Mesendoderm (in vitro differentiated cells): ENCODE measurements around the gene CEACAM19.
A peak's percentile ranks its signal among the peaks of the same experiment; 100 is the strongest.

Experiments
- DNase-seq: peaks from one replicate; pipeline ENCODE4 v3.0.0; 2013
- H2AK5ac ChIP-seq: 2 replicates; pipeline ENCODE4 v1.6.1; 2013; ENCODE audit warnings: low read length, inconsistent platforms
- H2BK120ac ChIP-seq: 2 replicates; pipeline ENCODE4 v1.6.1; 2013; ENCODE audit warnings: low read depth, mild to moderate bottlenecking, low read length, moderate library complexity, mixed read lengths
- H2BK15ac ChIP-seq: replicated peaks from 2 replicates; pipeline ENCODE4 v1.6.1; 2013; ENCODE audit warnings: low read depth, mild to moderate bottlenecking, moderate library complexity
- H2BK5ac ChIP-seq: 2 replicates; pipeline ENCODE4 v1.6.1; 2013; ENCODE audit warnings: low read length, inconsistent platforms
- H3K18ac ChIP-seq: 2 replicates; pipeline ENCODE4 v1.6.1; 2013; ENCODE audit warnings: mild to moderate bottlenecking, low read length, mixed read lengths
- H3K23ac ChIP-seq: one replicate; pipeline ENCODE4 v1.6.1; 2013; ENCODE audit warnings: low read length
- H3K27ac ChIP-seq: 2 replicates; pipeline ENCODE4 v1.5.1; 2013; ENCODE audit warnings: low read depth, mild to moderate bottlenecking, inconsistent platforms, low read length, moderate library complexity
- H3K27me3 ChIP-seq: 2 replicates; pipeline ENCODE4 v1.6.1; 2013; ENCODE audit warnings: low read length, control low read depth, mild to moderate bottlenecking, inconsistent platforms; ENCODE audit not compliant: insufficient read depth, poor library complexity
- H3K36me3 ChIP-seq: 2 replicates; pipeline ENCODE4 v1.6.1; 2013; ENCODE audit warnings: low read length, inconsistent platforms; ENCODE audit not compliant: control insufficient read depth, insufficient read depth
- H3K4ac ChIP-seq: one replicate; pipeline ENCODE4 v1.6.1; 2013; ENCODE audit warnings: low read depth, mild to moderate bottlenecking, low read length, moderate library complexity
- H3K4me1 ChIP-seq: 2 replicates; pipeline ENCODE4 v1.6.1; 2013; ENCODE audit warnings: low read depth, low read length, inconsistent platforms; ENCODE audit not compliant: control insufficient read depth
- H3K4me2 ChIP-seq: 2 replicates; pipeline ENCODE4 v1.6.1; 2013; ENCODE audit warnings: low read length
- H3K4me3 ChIP-seq: 2 replicates; pipeline ENCODE4 v1.5.1; 2013; ENCODE audit warnings: mild to moderate bottlenecking, low read length
- H3K56ac ChIP-seq: one replicate; pipeline ENCODE4 v1.6.1; 2013; ENCODE audit warnings: low read length
- H3K79me1 ChIP-seq: 2 replicates; pipeline ENCODE4 v1.6.1; 2013; ENCODE audit warnings: low read length, inconsistent platforms
- H3K79me2 ChIP-seq: 2 replicates; pipeline ENCODE4 v1.6.1; 2013; ENCODE audit warnings: mild to moderate bottlenecking, low read length; ENCODE audit not compliant: control insufficient read depth, insufficient read depth
- H3K9ac ChIP-seq: 2 replicates; pipeline ENCODE4 v1.6.1; 2013; ENCODE audit warnings: low read length, inconsistent platforms
- H4K5ac ChIP-seq: one replicate; pipeline ENCODE4 v1.6.1; 2013; ENCODE audit warnings: low read length
- H4K8ac ChIP-seq: one replicate; pipeline ENCODE4 v1.6.1; 2013; ENCODE audit warnings: low read depth, mild to moderate bottlenecking, control low read depth, low read length, moderate library complexity
- WGBS: extraction: QIAGEN DNeasy Blood & Tissue Kit; methylation state at CpG from one replicate; pipeline ENCODE4 v1.1.7; 2013; ENCODE audit warnings: low lambda C conversion rate, missing lambda C conversion rate; ENCODE audit not compliant: insufficient coverage; ENCODE audit errors: extremely low coverage; 5-methylcytosine and 5-hydroxymethylcytosine counted together

Gene CEACAM19

DNA sequence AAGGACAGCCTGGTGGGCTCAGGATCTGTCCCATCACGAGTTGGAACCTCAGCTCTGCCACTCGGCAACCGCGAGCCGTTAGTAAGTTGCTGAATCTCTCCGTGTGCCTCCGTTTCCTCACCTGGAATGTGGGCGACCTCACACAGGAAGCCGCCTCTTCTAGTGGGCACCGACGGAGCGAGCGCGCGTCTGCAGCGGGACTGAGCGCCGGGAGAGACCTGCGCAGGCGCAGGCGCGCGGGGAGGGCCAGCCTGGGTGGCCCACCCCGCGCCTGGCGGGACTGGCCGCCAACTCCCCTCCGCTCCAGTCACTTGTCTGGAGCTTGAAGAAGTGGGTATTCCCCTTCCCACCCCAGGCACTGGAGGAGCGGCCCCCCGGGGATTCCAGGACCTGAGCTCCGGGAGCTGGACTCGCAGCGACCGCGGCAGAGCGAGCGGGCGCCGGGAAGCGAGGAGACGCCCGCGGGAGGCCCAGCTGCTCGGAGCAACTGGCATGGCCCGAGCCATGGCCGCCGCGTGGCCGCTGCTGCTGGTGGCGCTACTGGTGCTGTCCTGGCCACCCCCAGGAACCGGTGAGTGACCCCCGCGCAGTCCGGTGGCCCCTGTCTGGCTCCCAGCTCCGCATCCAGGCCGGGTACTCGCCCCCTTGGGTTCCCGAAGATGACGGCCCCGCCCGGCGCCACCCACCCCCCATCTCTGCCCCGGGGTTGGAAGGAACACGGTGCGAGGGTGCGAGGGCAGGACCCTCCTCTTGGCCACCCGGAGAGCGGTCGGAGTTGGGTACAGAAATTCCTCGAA, 27.5 kb upstream of the CEACAM19 start, which contains the start of gene PVR:
Gene PVR, plus strand, starts transcription at position 306 of the 797 bp plus-strand sequence. Its CDS starts 187 bp downstream, at position 493.
- no CpG with 5 or more reads among the region's 70 CpGs for WGBS
- Histone ChIP-seq H2BK15ac (no peak within 1 kb of the TSS), H4K5ac (peak within 1 kb of the TSS; percentile 0), H3K79me1 (peaks cover 7% of the 10 kb centered on the region), H2BK5ac (no peak within 1 kb of the TSS), H3K27ac (peak within 1 kb of the TSS; percentile 25), H3K79me2 (peaks cover 8% of the 10 kb centered on the region), H4K8ac (peak within 1 kb of the TSS; percentile 30), H2BK120ac (peak within 1 kb of the TSS; percentile 20), H3K56ac (peak within 1 kb of the TSS; percentile 91), H3K4me1 (no peaks in the 10 kb centered on the region), H3K4me2 (peak within 1 kb of the TSS; percentile 95), H3K4ac (peak within 1 kb of the TSS; percentile 75), H3K4me3 (peak within 1 kb of the TSS; percentile 85), H3K18ac (peak within 1 kb of the TSS; percentile 93), H3K27me3 (no peaks in the 10 kb centered on the region), H3K23ac (peak within 1 kb of the TSS; percentile 74), H2AK5ac (no peak within 1 kb of the TSS), H3K9ac (peak within 1 kb of the TSS; percentile 88), H3K36me3 (peaks cover under 1% of the 10 kb centered on the region)
- DNase-seq, result peak; percentile 79

DNA sequence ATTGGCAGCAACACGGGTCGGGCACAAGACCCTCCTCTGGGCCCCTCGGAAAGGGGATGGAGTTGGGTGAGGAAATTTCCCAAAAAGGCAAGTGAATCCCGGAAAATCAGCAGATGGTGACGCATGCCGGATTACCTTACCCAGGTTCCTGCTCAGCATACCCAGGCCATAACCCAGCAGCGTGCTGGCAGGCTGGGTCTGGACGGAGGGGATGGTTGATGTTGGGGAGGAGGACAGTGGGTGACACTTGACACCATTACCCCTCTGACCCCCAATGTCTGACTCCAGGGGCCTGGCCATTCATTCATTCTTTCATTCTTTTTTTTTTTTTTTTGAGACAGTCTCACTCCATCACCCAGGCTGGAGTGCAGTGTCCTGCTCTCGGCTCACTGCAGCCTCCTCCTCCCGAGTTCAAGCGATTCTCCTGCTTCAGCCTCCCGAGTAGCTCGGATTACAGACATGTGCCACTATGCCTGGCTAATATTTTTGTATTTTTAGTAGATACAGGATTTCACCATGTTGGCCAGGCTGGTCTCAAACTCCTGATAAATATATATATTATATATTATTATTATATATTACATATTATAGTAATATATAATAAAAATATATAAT, 26.8 kb upstream of the CEACAM19 start:
- no peak overlapping the region for H2BK5ac ChIP-seq
- peak overlapping the region; percentile 75 for H3K4ac ChIP-seq
- peak overlapping the region; percentile 20 for H2BK120ac ChIP-seq
- peak; percentile 87 for DNase-seq
- no peak overlapping the region for H4K5ac ChIP-seq
- H3K79me1 ChIP-seq, result peaks cover 7% of the 10 kb centered on the region
- peaks cover 8% of the 10 kb centered on the region for H3K79me2 ChIP-seq
- H3K18ac ChIP-seq, result peak overlapping the region; percentile 93
- peak overlapping the region; percentile 30 for H4K8ac ChIP-seq
- H3K56ac ChIP-seq, result peak overlapping the region; percentile 90
- no peak overlapping the region for H3K23ac ChIP-seq
- no peaks in the 10 kb centered on the region for H3K4me1 ChIP-seq
- H3K27me3 ChIP-seq, result no peaks in the 10 kb centered on the region
- no CpG with 5 or more reads among the region's 13 CpGs for WGBS
- peaks cover 2% of the 10 kb centered on the region for H3K36me3 ChIP-seq
- H2AK5ac ChIP-seq, result no peak overlapping the region
- peak overlapping the region; percentile 85 for H3K4me3 ChIP-seq
- H3K4me2 ChIP-seq, result peak overlapping the region; percentile 95
- peak overlapping the region; percentile 25 for H3K27ac ChIP-seq
- peak overlapping the region; percentile 88 for H3K9ac ChIP-seq
- no peak overlapping the region for H2BK15ac ChIP-seq

DNA sequence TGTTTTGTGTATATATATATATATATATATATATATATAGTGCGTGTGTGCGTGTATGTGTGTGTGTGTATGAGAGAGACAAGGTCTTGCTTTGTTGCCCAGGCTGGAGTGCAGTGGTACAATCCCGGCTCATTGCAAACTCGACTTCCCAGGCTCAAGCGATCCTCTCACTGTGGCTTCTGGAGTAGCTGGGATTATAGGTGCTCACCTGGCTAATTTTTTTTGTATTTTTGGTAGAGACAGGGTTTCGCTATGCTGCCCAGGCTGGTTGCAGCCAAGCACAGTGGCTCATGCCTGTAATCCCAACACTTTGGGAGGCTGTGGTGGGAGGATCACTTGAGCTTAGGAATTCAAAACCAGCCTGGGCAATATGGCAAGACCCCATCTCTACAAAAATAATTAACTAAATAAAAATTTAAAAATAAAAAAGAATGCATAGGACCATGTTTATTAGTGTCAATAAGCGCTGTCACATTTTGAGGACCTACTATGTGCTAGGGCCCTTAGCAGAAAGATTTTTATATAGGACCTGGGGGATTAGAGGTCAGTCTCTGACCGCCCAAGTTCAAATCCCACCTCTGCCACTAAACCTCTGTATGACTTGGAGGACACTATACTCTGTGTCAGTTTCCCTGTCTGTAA, 25.8 kb upstream of the CEACAM19 start:
- H2BK120ac ChIP-seq, result no peak overlapping the region
- H3K4me1 ChIP-seq, result no peaks in the 10 kb centered on the region
- no peak for DNase-seq
- H4K8ac ChIP-seq, result no peak overlapping the region
- H2BK15ac ChIP-seq, result no peak overlapping the region
- no peak overlapping the region for H3K4ac ChIP-seq
- H3K56ac ChIP-seq, result no peak overlapping the region
- no peak overlapping the region for H3K27ac ChIP-seq
- no peak overlapping the region for H3K9ac ChIP-seq
- no peak overlapping the region for H3K4me2 ChIP-seq
- H3K27me3 ChIP-seq, result no peaks in the 10 kb centered on the region
- H3K79me1 ChIP-seq, result peaks cover 7% of the 10 kb centered on the region
- no peak overlapping the region for H2BK5ac ChIP-seq
- no peak overlapping the region for H3K18ac ChIP-seq
- no peak overlapping the region for H4K5ac ChIP-seq
- peaks cover 5% of the 10 kb centered on the region for H3K36me3 ChIP-seq
- H3K79me2 ChIP-seq, result peaks cover 8% of the 10 kb centered on the region
- H3K4me3 ChIP-seq, result no peak overlapping the region
- H2AK5ac ChIP-seq, result no peak overlapping the region
- WGBS, result no CpG with 5 or more reads among the region's 8 CpGs
- H3K23ac ChIP-seq, result no peak overlapping the region

DNA sequence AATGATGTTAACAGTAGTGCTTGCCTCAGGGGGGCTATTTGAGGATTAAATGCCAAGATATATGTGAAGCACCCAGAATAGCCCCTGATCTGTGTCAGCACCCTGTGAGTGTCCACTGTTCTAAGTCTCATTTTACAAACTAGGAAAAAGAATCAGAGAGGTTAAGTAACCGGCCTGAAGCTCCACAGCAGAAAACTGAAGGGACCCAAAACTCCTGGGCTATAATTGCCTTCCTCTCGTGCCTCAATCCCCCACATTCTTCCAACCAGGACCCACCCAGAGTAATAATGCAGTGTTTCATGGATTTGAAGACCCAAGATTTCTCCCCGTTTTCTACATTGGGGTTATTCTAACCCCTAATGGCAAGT, 25.2 kb upstream of the CEACAM19 start:
- no peak overlapping the region for H2AK5ac ChIP-seq
- no peak overlapping the region for H3K27ac ChIP-seq
- no peaks in the 10 kb centered on the region for H3K4me1 ChIP-seq
- WGBS, result no CpG with 5 or more reads among the region's 3 CpGs
- H3K9ac ChIP-seq, result no peak overlapping the region
- H3K23ac ChIP-seq, result no peak overlapping the region
- no peak overlapping the region for H3K4me3 ChIP-seq
- DNase-seq, result no peak
- no peak overlapping the region for H2BK15ac ChIP-seq
- H3K4me2 ChIP-seq, result no peak overlapping the region
- no peak overlapping the region for H3K56ac ChIP-seq
- no peak overlapping the region for H4K5ac ChIP-seq
- H3K27me3 ChIP-seq, result no peaks in the 10 kb centered on the region
- no peak overlapping the region for H3K4ac ChIP-seq
- peaks cover 7% of the 10 kb centered on the region for H3K79me1 ChIP-seq
- no peak overlapping the region for H3K18ac ChIP-seq
- H3K36me3 ChIP-seq, result peaks cover 5% of the 10 kb centered on the region
- no peak overlapping the region for H2BK5ac ChIP-seq
- H2BK120ac ChIP-seq, result no peak overlapping the region
- H3K79me2 ChIP-seq, result peaks cover 8% of the 10 kb centered on the region
- no peak overlapping the region for H4K8ac ChIP-seq

DNA sequence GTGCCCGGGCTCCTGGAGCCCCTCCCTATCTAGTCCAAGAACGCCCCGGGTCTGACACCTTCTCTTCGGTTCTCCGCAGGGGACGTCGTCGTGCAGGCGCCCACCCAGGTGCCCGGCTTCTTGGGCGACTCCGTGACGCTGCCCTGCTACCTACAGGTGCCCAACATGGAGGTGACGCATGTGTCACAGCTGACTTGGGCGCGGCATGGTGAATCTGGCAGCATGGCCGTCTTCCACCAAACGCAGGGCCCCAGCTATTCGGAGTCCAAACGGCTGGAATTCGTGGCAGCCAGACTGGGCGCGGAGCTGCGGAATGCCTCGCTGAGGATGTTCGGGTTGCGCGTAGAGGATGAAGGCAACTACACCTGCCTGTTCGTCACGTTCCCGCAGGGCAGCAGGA, 24.1 kb upstream of the CEACAM19 start:
- peaks cover 8% of the 10 kb centered on the region for H3K79me2 ChIP-seq
- H3K9ac ChIP-seq, result no peak overlapping the region
- H3K36me3 ChIP-seq, result peaks cover 10% of the 10 kb centered on the region
- H2BK120ac ChIP-seq, result no peak overlapping the region
- H3K4ac ChIP-seq, result no peak overlapping the region
- no peak overlapping the region for H3K23ac ChIP-seq
- H3K4me3 ChIP-seq, result no peak overlapping the region
- no peak overlapping the region for H3K56ac ChIP-seq
- no peak overlapping the region for H4K5ac ChIP-seq
- H3K18ac ChIP-seq, result no peak overlapping the region
- no peak overlapping the region for H3K27ac ChIP-seq
- no peak overlapping the region for H3K4me2 ChIP-seq
- no peak overlapping the region for H2BK15ac ChIP-seq
- no peak overlapping the region for H2AK5ac ChIP-seq
- no peak overlapping the region for H4K8ac ChIP-seq
- H3K79me1 ChIP-seq, result peaks cover 7% of the 10 kb centered on the region
- no peaks in the 10 kb centered on the region for H3K27me3 ChIP-seq
- DNase-seq, result no peak
- H3K4me1 ChIP-seq, result no peaks in the 10 kb centered on the region
- H2BK5ac ChIP-seq, result no peak overlapping the region
- no CpG with 5 or more reads among the region's 31 CpGs for WGBS
